ENCODE measurements around the gene PRRC1. TPM values are rescaled to one million over a fixed set of nuclear protein-coding genes. Genes with fewer than 3 reads are reported as not detected.

PRRC1 gene
- total RNA-seq, 1 donor from 2014 or later, result 50.8 TPM

DNA sequence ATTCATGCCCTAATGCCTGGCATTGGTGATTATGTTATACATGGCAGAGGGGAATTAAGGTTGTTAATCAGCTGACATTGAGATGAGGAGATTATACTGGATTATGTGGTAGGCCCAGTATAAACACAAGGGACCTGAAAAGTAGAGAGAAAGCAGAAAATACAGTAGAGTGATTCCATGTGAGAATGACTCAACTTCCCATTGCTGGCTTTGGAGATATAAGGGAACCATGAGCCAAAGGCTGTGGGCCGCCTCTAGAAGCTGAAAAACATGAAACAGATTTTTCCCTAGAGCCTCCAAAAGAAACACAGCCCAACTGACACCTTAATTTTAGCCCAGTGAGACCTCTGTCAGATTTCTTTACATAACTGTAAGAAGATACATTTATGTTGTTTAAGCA, 66.4 kb downstream of the PRRC1 start:
- no peaks in the 10 kb centered on the region for H3K4me1 ChIP-seq
- H3K27me3 ChIP-seq, result no peaks in the 10 kb centered on the region
- no peaks in the 10 kb centered on the region for H3K9me3 ChIP-seq
- H3K36me3 ChIP-seq, result no peaks in the 10 kb centered on the region
- TF ChIP-seq, protein P1, sequence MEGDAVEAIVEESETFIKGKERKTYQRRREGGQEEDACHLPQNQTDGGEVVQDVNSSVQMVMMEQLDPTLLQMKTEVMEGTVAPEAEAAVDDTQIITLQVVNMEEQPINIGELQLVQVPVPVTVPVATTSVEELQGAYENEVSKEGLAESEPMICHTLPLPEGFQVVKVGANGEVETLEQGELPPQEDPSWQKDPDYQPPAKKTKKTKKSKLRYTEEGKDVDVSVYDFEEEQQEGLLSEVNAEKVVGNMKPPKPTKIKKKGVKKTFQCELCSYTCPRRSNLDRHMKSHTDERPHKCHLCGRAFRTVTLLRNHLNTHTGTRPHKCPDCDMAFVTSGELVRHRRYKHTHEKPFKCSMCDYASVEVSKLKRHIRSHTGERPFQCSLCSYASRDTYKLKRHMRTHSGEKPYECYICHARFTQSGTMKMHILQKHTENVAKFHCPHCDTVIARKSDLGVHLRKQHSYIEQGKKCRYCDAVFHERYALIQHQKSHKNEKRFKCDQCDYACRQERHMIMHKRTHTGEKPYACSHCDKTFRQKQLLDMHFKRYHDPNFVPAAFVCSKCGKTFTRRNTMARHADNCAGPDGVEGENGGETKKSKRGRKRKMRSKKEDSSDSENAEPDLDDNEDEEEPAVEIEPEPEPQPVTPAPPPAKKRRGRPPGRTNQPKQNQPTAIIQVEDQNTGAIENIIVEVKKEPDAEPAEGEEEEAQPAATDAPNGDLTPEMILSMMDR (IDR thresholded peaks at IDR 0.05), result no peak
- no peak overlapping the region for H3K27ac ChIP-seq
- ATAC-seq (no peak), DNase-seq (no peak)
- intact Hi-C loops (cut with DNase I), result no loop called here
- no peak overlapping the region for H3K4me3 ChIP-seq

DNA sequence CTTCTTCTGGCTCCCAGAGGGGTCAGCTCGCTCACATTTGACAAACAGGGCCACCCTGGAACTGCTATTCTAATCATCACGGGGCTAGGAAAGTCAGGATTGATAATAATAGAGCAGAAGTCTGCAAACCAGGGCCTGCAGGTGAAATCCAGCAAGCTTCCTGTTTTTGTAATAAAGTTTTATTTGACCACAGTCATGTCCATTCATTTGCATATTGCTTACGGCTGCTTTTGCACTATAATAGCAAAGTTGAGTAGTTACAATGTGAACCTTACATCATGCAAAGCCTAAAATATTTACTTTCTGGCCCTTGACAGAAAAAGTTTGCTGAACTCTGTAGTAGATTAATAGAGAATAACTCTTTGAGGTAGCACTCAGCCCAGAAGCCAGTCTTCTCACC, 68.2 kb downstream of the PRRC1 start:
- TF ChIP-seq, protein P1 (IDR thresholded peaks at IDR 0.05), result no peak

DNA sequence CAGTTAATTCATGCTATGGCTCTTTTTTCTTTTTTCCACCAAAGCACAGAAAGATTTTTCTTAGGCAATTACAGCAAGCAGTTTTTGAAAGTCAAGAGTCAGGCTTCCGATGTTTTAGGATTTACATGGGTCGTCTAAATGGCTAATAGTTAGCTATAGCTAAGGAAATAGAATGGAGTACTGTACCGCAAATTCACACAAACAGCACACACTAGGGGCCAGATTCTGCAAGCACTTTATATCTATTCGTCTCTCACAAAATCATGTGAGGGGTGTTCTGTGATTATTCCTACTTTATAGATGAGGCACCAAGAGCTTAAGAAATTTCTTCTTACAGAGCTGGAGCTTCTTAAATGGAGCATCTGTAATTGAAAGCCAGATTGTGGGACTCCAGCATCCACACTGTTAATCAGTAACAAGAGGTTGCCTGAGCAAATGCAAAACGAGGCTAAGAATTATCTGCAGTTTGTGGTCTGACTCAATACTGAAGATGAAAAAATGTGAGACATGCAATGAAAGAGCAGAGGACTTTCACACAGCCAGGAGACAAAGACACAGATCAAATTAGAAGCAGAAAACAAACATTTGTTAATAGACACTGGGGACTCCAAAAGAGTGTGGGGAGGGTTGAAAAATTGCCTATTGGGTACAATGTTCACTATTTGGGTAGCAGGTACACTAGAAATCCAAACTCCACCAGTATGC, 68.8 kb downstream of the PRRC1 start:
- TF ChIP-seq, protein P1 (IDR thresholded peaks at IDR 0.05), result no peak
- DNase-seq (no peak), ATAC-seq (no peak)
- Histone ChIP-seq H3K4me1 (no peaks in the 10 kb centered on the region), H3K4me3 (no peak overlapping the region), H3K27ac (no peak overlapping the region), H3K27me3 (no peaks in the 10 kb centered on the region), H3K36me3 (no peaks in the 10 kb centered on the region), H3K9me3 (no peaks in the 10 kb centered on the region)
- intact Hi-C loops (cut with DNase I), result no loop called here

More for the DNA sequence above, 68.2 kb downstream of the PRRC1 start:
- H3K9me3 ChIP-seq, result no peaks in the 10 kb centered on the region
- intact Hi-C loops (cut with DNase I), result no loop called here
- no peak overlapping the region for H3K27ac ChIP-seq
- no peak overlapping the region for H3K4me3 ChIP-seq
- no peaks in the 10 kb centered on the region for H3K36me3 ChIP-seq
- DNase-seq (no peak), ATAC-seq (no peak)
- no peaks in the 10 kb centered on the region for H3K27me3 ChIP-seq
- H3K4me1 ChIP-seq, result no peaks in the 10 kb centered on the region

DNA sequence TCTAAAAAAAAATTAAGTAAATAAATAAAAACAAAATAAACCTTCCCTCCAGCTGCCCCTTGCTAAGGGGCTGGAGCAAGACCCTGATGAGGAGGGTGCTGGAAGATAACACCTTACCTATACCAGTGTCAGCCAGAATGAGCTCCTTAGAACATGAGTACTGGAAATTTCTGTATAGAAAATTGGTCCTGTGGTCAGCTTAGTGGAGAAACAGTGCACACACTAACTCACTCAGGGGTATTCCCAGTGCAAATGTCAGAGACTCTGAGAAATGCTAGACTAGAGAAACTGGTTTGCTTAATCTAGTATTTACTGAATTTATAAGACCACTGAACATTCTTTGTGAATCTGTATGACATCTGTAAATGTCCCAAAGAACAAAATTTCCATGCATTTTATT, 69.4 kb downstream of the PRRC1 start:
- Histone ChIP-seq H3K27ac (no peak overlapping the region), H3K4me1 (no peaks in the 10 kb centered on the region), H3K27me3 (no peaks in the 10 kb centered on the region), H3K4me3 (no peak overlapping the region), H3K36me3 (no peaks in the 10 kb centered on the region), H3K9me3 (no peaks in the 10 kb centered on the region)
- TF ChIP-seq, protein P1 (IDR thresholded peaks at IDR 0.05), result no peak
- intact Hi-C loops (cut with DNase I), result no loop called here
- no peak for DNase-seq
- ATAC-seq, result no peak

DNA sequence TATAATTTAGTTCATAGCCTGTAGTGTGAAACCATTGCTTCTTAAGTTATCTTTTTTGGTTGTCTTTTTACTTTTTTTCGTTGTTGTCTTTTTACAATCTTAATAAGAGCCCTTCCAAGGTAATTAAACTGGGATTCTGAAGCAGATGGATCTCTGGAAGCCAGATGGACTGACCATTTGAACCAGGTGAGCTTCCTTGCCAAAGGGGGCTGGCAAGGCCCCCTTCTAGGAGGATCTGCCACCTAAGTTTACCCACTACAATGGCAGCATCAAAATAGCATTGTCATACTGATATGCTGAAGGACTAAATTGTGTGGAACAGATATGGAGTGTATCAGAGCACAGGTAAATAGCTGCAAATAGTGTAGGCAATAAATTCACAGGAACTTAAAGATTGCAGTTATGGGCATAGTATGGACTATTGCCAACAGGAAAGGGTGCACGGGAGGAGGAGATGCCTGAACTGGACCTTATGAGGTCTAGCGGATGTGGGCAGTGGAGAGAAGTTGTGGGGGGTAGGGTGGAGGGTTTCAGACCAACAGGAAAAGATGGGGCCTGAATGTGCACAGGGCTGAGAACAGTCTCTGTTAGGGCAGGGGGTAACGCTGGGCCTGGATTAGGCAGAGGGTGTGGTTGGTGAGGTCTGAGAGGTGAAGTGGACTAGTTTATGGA, 69.9 kb downstream of the PRRC1 start:
- H3K27me3 ChIP-seq, result no peaks in the 10 kb centered on the region
- no peaks in the 10 kb centered on the region for H3K9me3 ChIP-seq
- intact Hi-C loops (cut with DNase I), result no loop called here
- no peak for DNase-seq
- no peak overlapping the region for H3K4me3 ChIP-seq
- H3K4me1 ChIP-seq, result no peaks in the 10 kb centered on the region
- H3K27ac ChIP-seq, result no peak overlapping the region
- TF ChIP-seq, protein P1 (IDR thresholded peaks at IDR 0.05), result no peak
- no peak for ATAC-seq
- no peaks in the 10 kb centered on the region for H3K36me3 ChIP-seq

Data from upper lobe of right lung (tissue), 1 donor.